ENCODE data around the gene SLC6A18. TPM values are rescaled to one million over a fixed set of nuclear protein-coding genes. Genes with fewer than 3 reads are reported as not detected.
"Not testable (repeated sequence)": the region's sequence is repeated elsewhere in the genome, so short reads cannot be mapped to it uniquely, and the experiment has no call there.

Gene SLC6A18
- polyA plus RNA-seq, 1 donor: 0.53 TPM

DNA sequence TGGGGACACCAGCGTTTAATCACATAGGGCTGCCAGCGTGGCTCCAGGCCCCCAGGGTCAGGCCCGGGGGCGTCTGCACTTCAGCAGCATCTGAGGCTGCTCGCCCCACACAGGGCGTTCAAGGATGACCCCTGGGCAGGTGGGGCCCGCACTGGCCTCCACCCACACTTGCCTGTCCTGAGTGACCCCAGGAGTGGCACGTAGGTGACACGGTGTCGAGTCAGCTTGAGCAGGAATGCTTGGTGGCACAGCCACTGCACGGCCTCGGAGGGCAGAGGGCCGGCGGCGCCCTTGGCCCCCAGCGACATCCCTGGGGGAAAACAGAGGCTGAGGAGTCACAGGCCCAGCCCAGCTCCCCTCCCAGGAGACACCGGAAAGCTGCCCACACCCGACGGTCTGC lies 29.0 kb downstream of the SLC6A18 start:
- no peak for DNase-seq

DNA sequence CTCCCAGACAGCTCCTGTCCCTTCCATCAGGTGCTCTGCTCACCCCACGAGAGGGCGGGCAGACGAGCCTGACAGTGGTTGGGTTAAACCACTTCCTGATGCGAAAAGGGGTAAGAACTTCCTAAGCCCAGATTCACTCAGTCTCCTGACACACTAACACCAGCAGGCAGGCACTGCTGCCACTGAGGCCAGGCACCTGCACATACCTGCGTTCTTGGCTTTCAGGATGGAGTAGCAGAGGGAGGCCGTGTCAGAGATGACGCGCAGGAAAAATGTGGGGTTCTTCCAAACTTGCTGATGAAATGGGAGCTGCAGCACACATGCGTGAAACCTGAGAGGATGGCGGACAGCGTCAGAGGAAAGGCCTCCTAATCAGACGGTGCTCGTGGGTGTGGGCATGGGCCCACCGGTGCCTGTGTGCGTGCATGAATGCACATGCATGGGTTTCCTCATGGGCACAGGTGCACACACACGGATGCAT lies 29.9 kb downstream of the SLC6A18 start:
- no peak for DNase-seq

GRCh38 chr5:1256776-1257175 lies 31.6 kb downstream of the SLC6A18 start:
- DNase-seq: no peak

GRCh38 chr5:1257363-1257762 lies 32.2 kb downstream of the SLC6A18 start:
- DNase-seq: no peak

- no peak for DNase-seq
Observed at GRCh38 chr5:1257841-1258240, 32.7 kb downstream of the SLC6A18 start.

GRCh38 chr5:1259806-1260480 lies 34.8 kb downstream of the SLC6A18 start:
- DNase-seq: no peak

DNA sequence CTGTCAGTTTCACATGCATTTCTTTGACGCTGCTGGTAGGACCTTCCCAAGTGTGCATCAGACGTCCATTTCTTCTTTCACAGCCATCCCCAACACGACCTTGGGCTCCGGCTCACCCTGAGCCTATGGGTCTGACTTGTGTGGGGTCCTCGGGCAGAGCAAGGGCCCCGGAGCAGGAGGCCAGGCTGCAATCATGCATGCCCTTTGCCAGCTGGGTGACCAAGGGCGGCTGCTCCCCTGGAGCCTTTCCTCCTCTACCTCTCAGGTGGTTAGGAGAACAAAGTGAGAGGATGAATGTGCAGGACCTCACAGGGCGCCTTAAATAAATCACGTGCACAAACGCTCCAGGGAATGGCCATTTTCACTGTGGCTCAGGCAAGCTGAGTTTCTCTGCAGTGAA lies 36.5 kb downstream of the SLC6A18 start:
- DNase-seq: no peak

DNA sequence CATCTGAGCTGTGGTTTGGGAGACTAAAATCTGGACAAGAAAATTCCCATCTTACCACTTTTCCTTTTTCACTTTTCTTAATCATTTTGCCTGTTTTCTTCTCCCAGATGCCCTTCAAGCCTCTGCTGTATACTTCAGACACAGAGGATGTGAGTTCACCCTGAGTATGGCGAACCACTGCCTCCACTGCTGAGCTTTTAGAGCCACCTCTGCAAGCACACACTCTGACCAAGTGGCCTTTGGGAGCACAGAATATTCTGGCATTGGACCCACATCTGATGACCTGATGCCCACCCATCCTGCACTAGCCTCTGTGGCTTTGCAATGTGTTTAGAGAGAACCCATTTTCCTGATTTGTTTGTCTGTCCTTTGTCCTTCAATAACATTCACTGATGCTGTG lies 37.2 kb downstream of the SLC6A18 start:
- no peak for DNase-seq

- DNase-seq: no peak
Observed at GRCh38 chr5:1264211-1264610, 39.0 kb downstream of the SLC6A18 start.

DNA sequence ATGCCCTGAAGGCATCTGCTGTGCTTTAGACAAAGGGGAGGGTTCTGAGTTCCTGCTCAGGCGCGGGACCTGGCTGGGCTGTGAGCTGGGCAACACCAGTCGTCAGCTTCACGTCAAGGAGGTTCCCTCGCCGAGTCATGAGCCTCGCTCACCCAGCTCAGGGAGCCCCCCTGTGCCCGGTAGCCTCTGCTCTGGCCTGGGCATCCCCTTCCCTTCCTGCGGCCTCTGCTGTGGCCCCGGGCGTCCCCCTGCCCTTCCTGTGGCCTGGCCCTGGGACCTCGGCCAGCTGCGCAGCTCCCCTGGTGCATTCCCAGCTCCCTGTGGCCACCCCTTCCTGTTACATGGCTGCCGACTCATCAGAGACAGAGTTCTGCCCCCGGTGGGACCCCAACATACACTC lies 39.8 kb downstream of the SLC6A18 start:
- no peak for DNase-seq

DNA sequence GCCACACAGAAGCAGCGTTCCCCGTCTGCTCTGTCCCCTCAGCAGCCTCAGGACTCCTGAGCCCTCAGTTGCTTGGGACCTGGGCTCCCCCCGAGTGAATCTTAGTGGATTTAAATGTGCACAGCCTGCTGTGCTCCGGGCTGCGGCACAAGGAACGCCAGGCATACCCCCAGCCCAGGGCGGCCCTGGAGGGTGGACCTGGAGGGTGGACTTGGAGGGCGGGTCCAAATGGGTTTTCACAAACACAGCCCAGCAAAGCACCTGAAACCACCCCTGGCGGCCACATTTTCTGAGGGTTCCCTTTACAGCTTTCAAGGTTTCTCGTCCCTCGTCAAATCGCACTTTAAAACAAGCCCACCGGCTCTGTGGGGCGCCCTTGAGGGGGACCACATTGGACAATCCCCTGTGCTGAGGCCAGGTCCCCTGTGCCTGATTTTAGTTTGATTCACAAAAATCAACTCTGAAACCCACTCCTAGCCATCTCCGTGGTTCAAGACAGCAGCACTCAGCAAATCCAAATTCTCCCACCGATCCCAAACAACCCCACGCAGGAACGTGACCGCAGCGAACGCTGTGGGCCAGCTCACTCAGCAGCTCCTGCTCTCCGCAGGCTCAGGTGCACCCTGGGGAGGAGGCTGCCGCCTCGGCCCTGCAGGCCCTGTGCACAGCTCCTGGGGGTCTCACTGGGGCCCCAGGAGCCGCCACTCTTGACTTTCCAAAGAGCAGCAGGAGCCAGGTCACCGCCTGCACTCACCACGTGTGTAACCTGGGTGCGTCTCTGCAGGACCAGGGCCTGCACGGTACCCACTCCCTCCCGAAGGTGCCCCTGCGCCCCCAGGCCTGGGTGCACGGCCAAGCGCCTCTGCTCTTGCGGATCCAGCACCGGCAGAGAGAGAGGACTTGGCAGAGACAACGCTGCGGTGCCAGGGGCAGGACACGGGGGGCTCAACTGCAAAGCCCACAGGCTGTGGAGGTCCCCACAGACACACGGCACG lies 40.6 kb downstream of the SLC6A18 start:
- DNase-seq: no peak

- no peak for DNase-seq
Observed at GRCh38 chr5:1266791-1267190, 41.6 kb downstream of the SLC6A18 start.

DNA sequence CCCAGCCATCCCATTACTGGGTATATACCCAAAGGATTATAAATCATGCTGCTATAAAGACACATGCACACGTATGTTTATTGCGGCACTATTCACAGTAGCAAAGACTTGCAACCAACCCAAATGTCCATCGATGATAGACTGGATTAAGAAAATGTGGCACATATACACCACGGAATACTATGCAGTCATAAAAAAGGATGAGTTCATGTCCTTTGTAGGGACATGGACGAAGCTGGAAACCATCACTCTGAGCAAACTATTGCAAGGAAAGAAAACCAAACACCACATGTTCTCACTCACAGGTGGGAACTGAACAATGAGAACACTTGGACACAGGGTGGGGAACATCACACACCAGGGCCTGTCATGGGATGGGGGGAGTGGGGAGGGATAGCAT lies 42.3 kb downstream of the SLC6A18 start:
- DNase-seq: not testable (repeated sequence)

DNA sequence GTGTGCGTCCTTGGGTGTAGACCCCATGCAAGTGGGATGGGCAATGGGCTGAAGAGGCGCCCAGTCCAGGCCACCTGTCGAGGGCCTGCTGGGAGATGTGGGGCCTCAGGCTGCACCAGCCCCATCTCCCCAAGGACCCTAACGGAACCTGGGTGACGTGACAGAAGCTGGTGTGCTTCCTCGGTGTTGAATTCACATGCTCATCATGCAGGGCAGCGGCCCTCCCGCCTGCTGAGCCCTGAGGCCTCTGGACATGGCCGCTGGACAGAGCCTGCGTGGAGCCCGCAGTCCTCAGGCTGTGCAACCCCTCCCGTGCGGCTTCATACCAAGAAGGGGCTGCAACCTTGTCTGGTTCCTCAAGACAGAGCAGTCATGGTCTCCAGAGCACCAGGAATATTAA lies 42.9 kb downstream of the SLC6A18 start:
- DNase-seq: no peak

- DNase-seq: no peak
Observed at GRCh38 chr5:1268666-1269065, 43.5 kb downstream of the SLC6A18 start.

DNA sequence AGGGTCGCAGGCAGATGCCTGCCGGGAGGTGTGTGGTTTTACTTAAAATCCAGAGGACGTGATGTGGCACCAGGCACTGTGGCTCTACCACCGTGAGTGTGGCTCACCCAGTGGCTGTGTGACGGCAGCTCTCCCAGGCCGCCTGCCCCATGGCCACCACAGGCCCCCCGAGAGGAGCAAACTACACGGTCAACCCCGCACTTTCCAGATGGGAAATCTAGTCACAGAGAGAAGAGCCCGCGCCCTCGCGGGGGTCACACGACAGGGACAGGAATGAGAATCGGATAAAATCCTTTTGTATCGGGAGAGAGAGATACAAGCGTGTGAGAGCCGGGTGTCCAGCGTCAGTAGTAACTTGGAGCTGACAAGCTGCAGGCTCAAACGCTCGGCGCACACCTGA lies 45.2 kb downstream of the SLC6A18 start:
- no peak for DNase-seq

- no peak for DNase-seq
Observed at GRCh38 chr5:1270933-1271914, 46.0 kb downstream of the SLC6A18 start.

GRCh38 chr5:1272201-1272600 lies 47.0 kb downstream of the SLC6A18 start:
- DNase-seq: no peak

- no peak for DNase-seq
Observed at GRCh38 chr5:1273745-1274144, 48.6 kb downstream of the SLC6A18 start.

DNA sequence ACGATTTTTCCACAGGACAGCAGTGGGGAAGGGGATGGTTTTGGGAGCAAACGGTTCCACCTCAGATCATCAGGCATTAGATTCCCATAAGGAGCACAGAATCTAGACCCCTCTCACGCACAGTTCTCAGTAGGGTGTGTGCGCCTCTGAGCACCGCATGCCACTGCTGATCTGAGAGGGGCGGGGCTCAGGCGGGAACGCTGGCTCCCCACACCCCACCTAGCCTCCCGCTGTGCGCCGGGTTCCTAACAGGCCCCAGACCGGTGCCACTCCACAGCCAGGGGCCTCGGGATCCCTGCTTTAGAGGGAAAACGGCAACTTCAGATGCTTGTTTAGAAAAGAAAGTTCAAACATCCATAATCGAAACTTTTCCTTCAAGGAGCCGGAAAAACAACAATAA lies 49.3 kb downstream of the SLC6A18 start:
- no peak for DNase-seq

DNA sequence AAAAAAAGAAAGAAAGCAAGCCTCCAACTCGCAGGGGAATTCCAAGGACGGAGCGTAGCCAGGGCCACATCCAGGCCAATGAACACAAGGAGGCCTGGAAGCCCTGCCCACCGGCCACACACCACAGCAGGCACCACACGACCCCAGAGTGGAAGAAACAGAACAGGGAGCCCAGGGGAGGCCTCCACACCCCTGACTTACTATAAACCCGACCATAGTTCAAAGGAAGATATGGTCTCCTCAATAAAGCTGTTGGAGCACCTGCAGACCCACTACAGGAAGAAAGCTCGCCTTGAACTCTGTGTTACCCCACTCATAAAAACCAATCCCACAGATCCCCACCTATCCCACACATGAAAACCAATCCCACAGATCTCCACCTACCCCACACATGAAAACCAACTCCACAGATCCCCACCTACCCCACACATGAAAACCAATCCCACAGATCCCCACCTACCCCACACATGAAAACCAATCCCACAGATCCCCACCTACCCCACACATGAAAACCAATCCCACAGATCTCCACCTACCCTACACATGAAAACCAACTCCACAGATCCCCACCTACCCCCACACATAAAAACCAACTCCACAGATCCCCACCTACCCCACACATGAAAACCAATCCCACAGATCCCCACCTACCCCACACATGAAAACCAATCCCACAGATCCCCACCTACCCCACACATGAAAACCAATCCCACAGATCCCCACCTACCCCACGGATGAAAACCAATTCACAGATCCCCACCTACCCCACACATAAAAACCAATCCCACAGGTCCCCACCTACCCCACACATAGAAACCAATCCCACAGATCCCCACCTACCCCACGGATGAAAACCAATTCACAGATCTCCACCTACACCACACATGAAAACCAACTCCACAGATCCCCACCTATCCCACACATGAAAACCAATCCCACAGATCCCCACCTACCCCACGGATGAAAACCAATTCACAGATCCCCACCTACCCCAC lies 50.5 kb downstream of the SLC6A18 start:
- not testable (repeated sequence) for DNase-seq

Measured in left kidney (tissue), 2 donors.